OCI-LY7 (cell line): ENCODE data around the gene CHGA.

Source experiments
- EZH2phosphoT487 ChIP-seq: fragments of 200-600 bp; sonication (generic); IDR thresholded peaks from 2 replicates; pipeline ENCODE4 v1.6.1; 2018; ENCODE audit warnings: low read depth, borderline replicate concordance, mild to moderate bottlenecking, mixed run types, antibody characterized with exemption, low read length, moderate library complexity, mixed read lengths
- TF ChIP-seq, protein P1 (sequence below): fragments of 200-600 bp; sonication (generic); conservative IDR thresholded peaks from 2 replicates; pipeline ENCODE4 v1.5.1; 2014; ENCODE audit warnings: mild to moderate bottlenecking, antibody characterized with exemption, low read length, moderate library complexity, mixed read lengths

DNA sequence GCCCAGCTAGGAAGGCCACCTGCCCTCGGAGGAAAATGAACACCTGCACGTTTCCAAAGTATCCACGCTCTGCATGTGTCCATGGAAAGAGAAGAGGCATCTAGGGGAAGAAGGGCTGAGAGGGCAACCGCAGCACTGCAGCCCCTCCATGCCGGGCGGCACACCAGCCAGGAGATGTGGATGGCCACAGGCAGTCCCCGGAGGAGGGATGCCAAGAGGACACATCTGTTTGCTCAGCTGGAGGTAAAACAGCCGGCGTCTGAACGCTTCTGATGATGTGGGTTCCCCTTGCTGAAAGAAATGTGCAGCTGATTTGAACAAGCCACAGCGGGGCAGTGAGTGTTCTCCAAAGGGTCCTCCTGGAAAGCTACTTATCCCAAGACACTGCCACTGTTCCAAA, 34.0 kb downstream of the CHGA start:
- TF ChIP-seq, protein P1, sequence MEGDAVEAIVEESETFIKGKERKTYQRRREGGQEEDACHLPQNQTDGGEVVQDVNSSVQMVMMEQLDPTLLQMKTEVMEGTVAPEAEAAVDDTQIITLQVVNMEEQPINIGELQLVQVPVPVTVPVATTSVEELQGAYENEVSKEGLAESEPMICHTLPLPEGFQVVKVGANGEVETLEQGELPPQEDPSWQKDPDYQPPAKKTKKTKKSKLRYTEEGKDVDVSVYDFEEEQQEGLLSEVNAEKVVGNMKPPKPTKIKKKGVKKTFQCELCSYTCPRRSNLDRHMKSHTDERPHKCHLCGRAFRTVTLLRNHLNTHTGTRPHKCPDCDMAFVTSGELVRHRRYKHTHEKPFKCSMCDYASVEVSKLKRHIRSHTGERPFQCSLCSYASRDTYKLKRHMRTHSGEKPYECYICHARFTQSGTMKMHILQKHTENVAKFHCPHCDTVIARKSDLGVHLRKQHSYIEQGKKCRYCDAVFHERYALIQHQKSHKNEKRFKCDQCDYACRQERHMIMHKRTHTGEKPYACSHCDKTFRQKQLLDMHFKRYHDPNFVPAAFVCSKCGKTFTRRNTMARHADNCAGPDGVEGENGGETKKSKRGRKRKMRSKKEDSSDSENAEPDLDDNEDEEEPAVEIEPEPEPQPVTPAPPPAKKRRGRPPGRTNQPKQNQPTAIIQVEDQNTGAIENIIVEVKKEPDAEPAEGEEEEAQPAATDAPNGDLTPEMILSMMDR, result no peak
- no peak for TF ChIP-seq EZH2phosphoT487
